Keratinocyte (primary cell): ENCODE data around the gene SCARF2. TPM values are rescaled to one million over a fixed set of nuclear protein-coding genes. Genes with fewer than 3 reads are reported as not detected.
"Not testable (repeated sequence)": the region's sequence is repeated elsewhere in the genome, so short reads cannot be mapped to it uniquely, and the experiment has no call there.

Experiments
- DNase-seq: peaks from one replicate; pipeline ENCODE4 v3.0.0-alpha.2; 2011; ENCODE audit warnings: low read depth, missing footprints, low spot score
- FAIRE-seq: peaks from 2 replicates; lab custom pipeline; 2011; peaks lifted over from hg19 to GRCh38; lab: Jason Lieb, UNC
- H2AFZ ChIP-seq: 2 replicates; pipeline ENCODE4 v1.6.0; 2012; ENCODE audit warnings: low read length, control low read depth, inconsistent platforms; ENCODE audit not compliant: control insufficient read depth
- H3K27ac ChIP-seq: 2 replicates; pipeline ENCODE4 v1.5.1; 2011; ENCODE audit warnings: low read length; ENCODE audit not compliant: control insufficient read depth, insufficient read depth
- H3K27me3 ChIP-seq: 3 replicates; pipeline ENCODE4 v1.6.0; 2011; ENCODE audit warnings: low read length; ENCODE audit not compliant: control insufficient read depth, insufficient read depth; ENCODE audit errors: extremely low read depth
- H3K36me3 ChIP-seq, 2 experiments: 2 replicates in 1 of 2; 3 replicates in 1 of 2; pipeline ENCODE4 v1.5.1; 2011; ENCODE audit warnings: low read length in 2 of 2, mild to moderate bottlenecking in 1 of 2; ENCODE audit not compliant: control insufficient read depth in 2 of 2, insufficient read depth in 2 of 2; ENCODE audit errors: extremely low read depth in 1 of 2
- H3K4me1 ChIP-seq: 3 replicates; pipeline ENCODE4 v1.5.1; 2011; ENCODE audit warnings: low read length; ENCODE audit not compliant: control insufficient read depth, insufficient read depth; ENCODE audit errors: extremely low read depth
- H3K4me2 ChIP-seq: 3 replicates; pipeline ENCODE4 v1.6.0; 2011; ENCODE audit warnings: low read depth, low read length; ENCODE audit not compliant: control insufficient read depth, insufficient read depth; ENCODE audit errors: extremely low read depth
- H3K4me3 ChIP-seq, 3 experiments: fragments of 200-600 bp in 1 of 3; sonication (generic) in 1 of 3; 2 replicates in 2 of 3; 3 replicates in 1 of 3; pipeline ENCODE4 v1.5.1; 2011 to 2016; ENCODE audit warnings: low read length in 3 of 3, mild to moderate bottlenecking in 3 of 3, control low read depth in 2 of 3, inconsistent platforms in 1 of 3, low read depth in 1 of 3, mixed read lengths in 1 of 3, mixed run types in 1 of 3, moderate library complexity in 1 of 3; ENCODE audit not compliant: control insufficient read depth in 2 of 3, insufficient read depth in 2 of 3; ENCODE audit errors: extremely low read depth in 1 of 3
- H3K79me2 ChIP-seq: 2 replicates; pipeline ENCODE4 v1.6.0; 2012; ENCODE audit warnings: low read length; ENCODE audit not compliant: control insufficient read depth, insufficient read depth
- H3K9ac ChIP-seq: 3 replicates; pipeline ENCODE4 v1.6.0; 2011; ENCODE audit warnings: low read length; ENCODE audit not compliant: control insufficient read depth, insufficient read depth; ENCODE audit errors: extremely low read depth
- H3K9me1 ChIP-seq: 3 replicates; pipeline ENCODE4 v1.6.0; 2011; ENCODE audit warnings: low read length; ENCODE audit not compliant: control insufficient read depth, insufficient read depth; ENCODE audit errors: extremely low read depth
- H3K9me3 ChIP-seq: 2 replicates; pipeline ENCODE4 v1.5.1; 2012; ENCODE audit warnings: low read depth, low read length; ENCODE audit not compliant: control insufficient read depth
- H4K20me1 ChIP-seq: 3 replicates; pipeline ENCODE4 v1.6.0; 2011; ENCODE audit warnings: low read length; ENCODE audit not compliant: control insufficient read depth, insufficient read depth; ENCODE audit errors: extremely low read depth
- CTCF ChIP-seq, 3 experiments: IDR thresholded peaks in 1 of 3; conservative IDR thresholded peaks in 1 of 3; optimal IDR thresholded peaks in 1 of 3; 2 replicates in 2 of 3; 3 replicates in 1 of 3; pipeline versions ENCODE3 to v1.5.1; 2011; ENCODE audit warnings: low read length in 3 of 3, mild to moderate bottlenecking in 3 of 3, moderate library complexity in 2 of 3, control low read depth in 1 of 3, inconsistent platforms in 1 of 3; ENCODE audit not compliant: insufficient read depth in 2 of 3; ENCODE audit errors: extremely low read depth in 1 of 3
- EZH2 ChIP-seq: IDR thresholded peaks from one replicate; pipeline ENCODE4 v1.6.1; 2012; ENCODE audit warnings: inconsistent platforms, mild to moderate bottlenecking, low read length, moderate library complexity
- dilution Hi-C: fragments of 300-500 bp; cut with MboI; formaldehyde crosslinking; loops from one replicate; pipeline ENCODE4 v1.7.0; 2020; ENCODE audit warnings: low sequenced_read_pairs; ENCODE audit not compliant: extremely low pct_ligation_motif_present
- polyA plus RNA-seq, 5 experiments: library from polyadenylated mRNA; depleted of rRNA in 3 of 5; stranded (reverse) in 3 of 5; stranded (forward) in 1 of 5; unstranded in 1 of 5; fragments of >200 nt; gene quantifications; 1 replicate in 1 of 5; 2 replicates in 3 of 5; 3 replicates in 1 of 5; pipeline versions ENCODE4 v1.2.1 to v1.2.3, GENCODE V29; 2011 to 2012; ENCODE audit warnings: missing spikeins in 2 of 5, low read depth in 1 of 5, low replicate concordance in 1 of 5

The SCARF2 gene
- polyA plus RNA-seq, 1 donor (not counting 4 experiments of a cell fraction or from before 2014, with no cell fraction given) = 0.05 TPM

DNA sequence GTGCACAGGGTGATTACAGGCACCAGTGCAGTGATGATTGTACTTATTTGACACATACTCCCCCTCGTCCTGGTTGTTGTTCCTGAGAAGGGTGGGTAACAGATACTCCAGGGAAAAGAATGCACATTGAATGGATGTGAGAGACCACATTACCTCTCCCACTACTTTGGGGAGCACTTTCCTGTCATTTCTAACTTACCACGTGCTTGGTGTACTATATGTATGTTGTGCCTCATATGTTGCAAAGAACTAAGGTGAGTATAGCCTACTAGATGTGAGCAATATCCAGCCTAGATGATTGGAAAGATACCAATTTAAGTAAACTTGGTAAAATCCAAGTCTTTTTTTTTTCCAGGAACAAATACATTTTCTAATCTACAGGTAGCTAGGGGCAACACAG lies 14.3 kb upstream of the SCARF2 start:
- dilution Hi-C loops = no loop called here
- no peak for FAIRE-seq
- TF ChIP-seq EZH2 (no peak), CTCF (optimal IDR thresholded peaks at IDR 0.05 in 1 of 3, IDR thresholded peaks at IDR 0.05 in 1 of 3, conservative IDR thresholded peaks at IDR 0.05 in 1 of 3; ENCODE audit: extremely low read depth in 1 of 3, insufficient read depth in 2 of 3, low read length in 3 of 3) (no peak)

GRCh38 chr22:20451129-20451778 lies 13.6 kb upstream of the SCARF2 start:
- dilution Hi-C loops, H3K9me1 ChIP-seq, H4K20me1 ChIP-seq: not testable (repeated sequence)

More for the DNA sequence above, 14.3 kb upstream of the SCARF2 start:
- Histone ChIP-seq H3K27ac (no peak overlapping the region), H2AFZ (no peak overlapping the region), H3K27me3 (no peaks in the 10 kb centered on the region), H3K36me3 (no peaks in the 10 kb centered on the region), H3K4me2 (no peak overlapping the region), H3K9me3 (no peaks in the 10 kb centered on the region), H3K9me1 (no peaks in the 10 kb centered on the region), H3K4me1 (no peaks in the 10 kb centered on the region), H3K79me2 (no peaks in the 10 kb centered on the region), H4K20me1 (peaks cover 3% of the 10 kb centered on the region), H3K4me3 (no peak overlapping the region), H3K9ac (no peak overlapping the region)
- DNase-seq = no peak

DNA sequence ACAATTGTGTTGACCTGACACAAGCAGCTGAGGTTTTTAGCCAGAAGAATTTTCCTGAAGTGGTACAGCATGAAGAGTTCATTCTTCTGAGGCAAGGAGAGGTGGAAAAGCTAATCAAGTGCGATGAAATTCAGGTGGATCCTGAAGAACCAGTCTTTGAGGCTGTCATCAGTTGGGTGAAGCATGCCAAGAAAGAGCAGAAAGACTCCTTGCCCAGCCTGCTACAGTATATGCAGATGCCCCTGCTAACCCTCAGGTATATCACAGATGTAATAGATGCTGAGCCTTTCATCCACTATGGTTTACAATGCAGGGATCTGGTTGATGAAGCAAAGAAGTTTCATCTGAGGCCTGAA lies 12.9 kb upstream of the SCARF2 start:
- Histone ChIP-seq H4K20me1 (no peaks in the 10 kb centered on the region), H3K36me3 (no peaks in the 10 kb centered on the region), H3K4me3 (no peak overlapping the region), H3K9me1 (no peaks in the 10 kb centered on the region), H2AFZ (no peak overlapping the region), H3K4me1 (no peaks in the 10 kb centered on the region), H3K27me3 (no peaks in the 10 kb centered on the region), H3K9ac (no peak overlapping the region), H3K4me2 (no peak overlapping the region), H3K27ac (no peak overlapping the region), H3K79me2 (no peaks in the 10 kb centered on the region), H3K9me3 (no peaks in the 10 kb centered on the region)
- FAIRE-seq = no peak
- dilution Hi-C loops = no loop called here
- no peak for DNase-seq
- no peak for TF ChIP-seq CTCF (optimal IDR thresholded peaks at IDR 0.05 in 1 of 3, IDR thresholded peaks at IDR 0.05 in 1 of 3, conservative IDR thresholded peaks at IDR 0.05 in 1 of 3; ENCODE audit: extremely low read depth in 1 of 3, insufficient read depth in 2 of 3, low read length in 3 of 3)
- no peak for TF ChIP-seq EZH2

More at GRCh38 chr22:20451129-20451778, 13.6 kb upstream of the SCARF2 start:
- not testable (repeated sequence) for H3K27ac ChIP-seq, H2AFZ ChIP-seq, H3K27me3 ChIP-seq, H3K4me1 ChIP-seq, H3K79me2 ChIP-seq, H3K4me3 ChIP-seq, H3K4me2 ChIP-seq, H3K9ac ChIP-seq, FAIRE-seq, H3K36me3 ChIP-seq, DNase-seq, H3K9me3 ChIP-seq
